B cell (primary cell): Measurements from ENCODE around the gene PSEN1. TPM values are rescaled to one million over a fixed set of nuclear protein-coding genes. Genes with fewer than 3 reads are reported as not detected.

Source experiments
- ATAC-seq: fragments of 200-7000 bp; cut with Tn5 transposase; one replicate; pipeline ENCODE4 v1.10.0; 2021; ENCODE audit warnings: low read depth, mild to moderate bottlenecking, moderate number of reproducible peaks, moderate library complexity
- CTCF ChIA-PET: fragments of 350-600 bp; sonication (Branson Sonifier 250); formaldehyde crosslinking; loops from one replicate; lab custom pipeline; 2021; ENCODE audit warnings: antibody characterized with exemption, inconsistent platforms; lab: Charles Lee
- POLR2A ChIA-PET: fragments of 350-600 bp; sonication (Branson Sonifier 250); formaldehyde crosslinking; loops from one replicate; lab custom pipeline; 2021; ENCODE audit warnings: antibody characterized with exemption; lab: Charles Lee
- DNase-seq: peaks from one replicate; pipeline ENCODE4 v3.0.0; 2013
- H2AFZ ChIP-seq: 2 replicates; pipeline ENCODE4 v1.6.1; 2012; ENCODE audit warnings: mild to moderate bottlenecking, low read depth, low read length; ENCODE audit not compliant: insufficient read depth, poor library complexity, severe bottlenecking
- H3K27ac ChIP-seq, 2 donors: 1 replicate in 1 of 2; 2 replicates in 1 of 2; pipeline ENCODE4 v1.5.1; 2012 to 2013; ENCODE audit warnings: low read length in 2 of 2, mild to moderate bottlenecking in 2 of 2, moderate library complexity in 1 of 2
- H3K27me3 ChIP-seq, 4 experiments: fragments of 200-600 bp in 1 of 4; sonication (generic) in 1 of 4; replicated peaks in 1 of 4; 1 replicate in 2 of 4; 2 replicates in 2 of 4; pipeline versions ENCODE4 v1.6.1 to v1.7.0; 2013 to 2016; ENCODE audit warnings: low read length in 3 of 4, mild to moderate bottlenecking in 2 of 4, mixed read lengths in 1 of 4, moderate library complexity in 1 of 4; ENCODE audit not compliant: insufficient read depth in 4 of 4, control insufficient read depth in 3 of 4; ENCODE audit errors: control extremely low read depth in 1 of 4
- H3K36me3 ChIP-seq, 2 experiments: replicated peaks in 1 of 2; 1 replicate in 1 of 2; 2 replicates in 1 of 2; pipeline versions ENCODE4 v1.6.1 to v1.7.1; 2013; ENCODE audit warnings: low read length in 1 of 2; ENCODE audit not compliant: insufficient read depth in 2 of 2, control insufficient read depth in 1 of 2; ENCODE audit errors: control extremely low read depth in 1 of 2, extremely low read depth in 1 of 2
- H3K4me1 ChIP-seq, 2 donors: fragments of 200-600 bp in 1 of 2; sonication (generic) in 1 of 2; 1 replicate in 1 of 2; 2 replicates in 1 of 2; pipeline versions ENCODE4 v1.5.1 to v1.6.1; 2013 to 2017; ENCODE audit warnings: low read length in 2 of 2; ENCODE audit not compliant: control insufficient read depth in 2 of 2, insufficient read depth in 2 of 2
- H3K4me2 ChIP-seq: replicated peaks from 2 replicates; pipeline ENCODE3; 2012; ENCODE audit warnings: mild to moderate bottlenecking, low read depth, low read length; ENCODE audit not compliant: poor library complexity, severe bottlenecking
- H3K4me3 ChIP-seq, 5 experiments: fragments of 200-600 bp in 1 of 5; sonication (generic) in 1 of 5; 1 replicate in 3 of 5; 2 replicates in 2 of 5; pipeline versions ENCODE4 v1.5.1 to v1.7.0; 2011 to 2016; ENCODE audit warnings: low read length in 4 of 5, mild to moderate bottlenecking in 4 of 5, low read depth in 2 of 5, control low read depth in 1 of 5, moderate library complexity in 1 of 5; ENCODE audit not compliant: insufficient read depth in 1 of 5; ENCODE audit errors: control extremely low read depth in 1 of 5, extremely low read depth in 1 of 5
- H3K79me2 ChIP-seq: fragments of 200-600 bp; sonication (generic); one replicate; pipeline ENCODE4 v1.6.0; 2016; ENCODE audit warnings: low read length; ENCODE audit not compliant: control insufficient read depth, insufficient read depth
- H3K9ac ChIP-seq: fragments of 200-600 bp; sonication (generic); 2 replicates; pipeline ENCODE4 v1.6.1; 2017; ENCODE audit warnings: mild to moderate bottlenecking, low read length, moderate library complexity
- H3K9me3 ChIP-seq, 3 donors: one replicate each; pipeline versions ENCODE4 v1.6.1 to v1.7.1; 2013; ENCODE audit warnings: low read length in 2 of 3; ENCODE audit not compliant: control insufficient read depth in 2 of 3, insufficient read depth in 1 of 3; ENCODE audit errors: control extremely low read depth in 1 of 3
- H4K20me1 ChIP-seq: 2 replicates; pipeline ENCODE4 v1.6.0; 2012; ENCODE audit warnings: mild to moderate bottlenecking, low read length; ENCODE audit not compliant: insufficient read depth, control insufficient read depth, poor library complexity, severe bottlenecking
- H3K27ac Mint-ChIP-seq: one replicate; pipeline ENCODE4 v1.8.0; 2021; ENCODE audit warnings: mixed read lengths
- H3K27me3 Mint-ChIP-seq: one replicate; pipeline ENCODE4 v1.8.0; 2021; ENCODE audit warnings: mixed read lengths
- H3K4me1 Mint-ChIP-seq: one replicate; pipeline ENCODE4 v1.8.0; 2021; ENCODE audit warnings: mixed read lengths
- H3K4me3 Mint-ChIP-seq: one replicate; pipeline ENCODE4 v1.8.0; 2021; ENCODE audit warnings: mixed read lengths
- H3K9me3 Mint-ChIP-seq: one replicate; pipeline ENCODE4 v1.8.0; 2022; ENCODE audit warnings: mixed read lengths; ENCODE audit not compliant: insufficient read depth
- EZH2 ChIP-seq: IDR thresholded peaks from 2 replicates; pipeline ENCODE4 v1.6.1; 2012; ENCODE audit warnings: borderline replicate concordance, low read depth, mild to moderate bottlenecking, moderate library complexity, low read length; ENCODE audit not compliant: insufficient read depth, poor library complexity, severe bottlenecking
- WGBS: methylation state at CpG from one replicate; pipeline ENCODE4 v1.1.5; 2013; ENCODE audit warnings: missing lambda C conversion rate; ENCODE audit not compliant: insufficient coverage; 5-methylcytosine and 5-hydroxymethylcytosine counted together
- intact Hi-C: fragments of 100-400 bp; cut with micrococcal nuclease; formaldehyde crosslinking; loops from one replicate; pipeline ENCODE4 v1.10.0; 2022
- polyA plus RNA-seq: library from polyadenylated mRNA; depleted of rRNA; stranded (reverse); fragments of >200 nt; gene quantifications from 2 replicates; pipeline ENCODE4 v1.2.3, GENCODE V29; 2012
- total RNA-seq, 2 donors: library from RNA; stranded (reverse); fragments of 120-200 nt in 1 of 2; gene quantifications; 1 replicate in 1 of 2; 2 replicates in 1 of 2; pipeline versions ENCODE4 v1.2.3 to v1.2.4, GENCODE V29; 2013 to 2022
- TF ChIP-seq, protein P1 (sequence below): fragments of 200-600 bp; IDR thresholded peaks from one replicate; pipeline ENCODE4 v1.8.0; 2022; ENCODE audit warnings: antibody characterized with exemption, mild to moderate bottlenecking

Gene PSEN1
- total and polyA plus RNA-seq, 2 donors (not counting 1 experiment from before 2014, with no cell fraction given) = 10.2 to 75.9 TPM

- ATAC-seq = no peak
- CTCF ChIA-PET = interaction anchor here (0.6 to 2.0 kb wide), 7 partner anchors 15 to 339 kb away, joined by 3 to 32 read pairs (median 4); no protein-coding TSS in a partner anchor
- no CpG with 5 or more reads among the region's 3 CpGs for whole genome bisulfite sequencing
- no peak overlapping the region for H3K4me3 ChIP-seq
- Mint-ChIP-seq H3K4me3 (no peak overlapping the region), H3K27me3 (no peaks in the 10 kb centered on the region), H3K27ac (no peak overlapping the region), H3K4me1 (no peaks in the 10 kb centered on the region), H3K9me3 (no peaks in the 10 kb centered on the region)
- H3K4me1 ChIP-seq = no peaks in the 10 kb centered on the region
- H3K9me3 ChIP-seq = no peaks in the 10 kb centered on the region
- H4K20me1 ChIP-seq = no peaks in the 10 kb centered on the region
- peak overlapping the region in 1 of 2 donors; percentile 17 for H3K27ac ChIP-seq
- peak; percentile 52 for DNase-seq
- H2AFZ ChIP-seq = no peak overlapping the region
- H3K36me3 ChIP-seq = peaks cover 7 to 88% of the 10 kb centered on the region in 2 experiments
- TF ChIP-seq EZH2 = no peak
- TF ChIP-seq, protein P1, sequence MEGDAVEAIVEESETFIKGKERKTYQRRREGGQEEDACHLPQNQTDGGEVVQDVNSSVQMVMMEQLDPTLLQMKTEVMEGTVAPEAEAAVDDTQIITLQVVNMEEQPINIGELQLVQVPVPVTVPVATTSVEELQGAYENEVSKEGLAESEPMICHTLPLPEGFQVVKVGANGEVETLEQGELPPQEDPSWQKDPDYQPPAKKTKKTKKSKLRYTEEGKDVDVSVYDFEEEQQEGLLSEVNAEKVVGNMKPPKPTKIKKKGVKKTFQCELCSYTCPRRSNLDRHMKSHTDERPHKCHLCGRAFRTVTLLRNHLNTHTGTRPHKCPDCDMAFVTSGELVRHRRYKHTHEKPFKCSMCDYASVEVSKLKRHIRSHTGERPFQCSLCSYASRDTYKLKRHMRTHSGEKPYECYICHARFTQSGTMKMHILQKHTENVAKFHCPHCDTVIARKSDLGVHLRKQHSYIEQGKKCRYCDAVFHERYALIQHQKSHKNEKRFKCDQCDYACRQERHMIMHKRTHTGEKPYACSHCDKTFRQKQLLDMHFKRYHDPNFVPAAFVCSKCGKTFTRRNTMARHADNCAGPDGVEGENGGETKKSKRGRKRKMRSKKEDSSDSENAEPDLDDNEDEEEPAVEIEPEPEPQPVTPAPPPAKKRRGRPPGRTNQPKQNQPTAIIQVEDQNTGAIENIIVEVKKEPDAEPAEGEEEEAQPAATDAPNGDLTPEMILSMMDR = peak; percentile 71
- H3K27me3 ChIP-seq = no peaks in the 10 kb centered on the region
- POLR2A ChIA-PET = no interaction called here
- intact Hi-C loops = loop anchor here (1.0 kb wide), 1 partner anchor 299 kb away; no protein-coding TSS in a partner anchor
- H3K9ac ChIP-seq = no peak overlapping the region
- H3K4me2 ChIP-seq = no peak overlapping the region
- peaks cover 2% of the 10 kb centered on the region for H3K79me2 ChIP-seq
Observed at GRCh38 chr14:73173092-73173735, 36.9 kb downstream of the PSEN1 start.

DNA sequence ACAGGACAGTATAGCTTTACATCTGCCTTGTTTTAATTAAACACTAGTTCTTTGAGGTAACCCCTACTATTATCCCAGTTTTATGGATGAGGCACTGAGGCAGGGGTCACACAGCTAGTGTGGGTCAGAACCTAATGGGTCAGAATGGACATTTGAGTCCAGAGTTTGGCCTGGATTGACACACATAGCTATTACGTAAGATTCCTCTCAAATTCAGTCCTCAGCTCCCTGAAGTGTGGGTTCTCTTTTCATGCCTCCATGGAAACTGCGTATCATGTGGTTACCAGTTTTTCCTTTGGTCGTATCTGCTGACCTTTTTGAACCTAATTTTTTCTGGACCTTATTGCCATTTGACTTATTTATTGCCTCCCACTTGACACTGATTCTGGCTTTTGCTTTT, 40.4 kb downstream of the PSEN1 start:
- Mint-ChIP-seq H3K9me3 (no peaks in the 10 kb centered on the region), H3K27me3 (no peaks in the 10 kb centered on the region), H3K27ac (no peak overlapping the region), H3K4me3 (no peak overlapping the region), H3K4me1 (no peaks in the 10 kb centered on the region)
- H3K9ac ChIP-seq = no peak overlapping the region
- H3K79me2 ChIP-seq = peaks cover 8% of the 10 kb centered on the region
- intact Hi-C loops = no loop called here
- H3K9me3 ChIP-seq = no peaks in the 10 kb centered on the region
- DNase-seq (no peak), ATAC-seq (no peak)
- 92% methylated on average over 3 of the region's 3 CpGs for WGBS
- no peak overlapping the region for H2AFZ ChIP-seq
- no peaks in the 10 kb centered on the region for H3K4me1 ChIP-seq
- ChIA-PET POLR2A (no interaction called here), CTCF (no interaction called here)
- TF ChIP-seq EZH2 = no peak
- TF ChIP-seq, protein P1 = no peak
- H3K27me3 ChIP-seq = no peaks in the 10 kb centered on the region
- H3K4me2 ChIP-seq = no peak overlapping the region
- H3K36me3 ChIP-seq = peaks cover 9 to 85% of the 10 kb centered on the region in 2 experiments
- no peak overlapping the region for H3K27ac ChIP-seq
- no peak overlapping the region for H3K4me3 ChIP-seq
- H4K20me1 ChIP-seq = no peaks in the 10 kb centered on the region
